GM18951 (cell line): Measurements from ENCODE around the gene USP36.

Source experiments
- POLR2A ChIP-seq: IDR thresholded peaks from 4 replicates; pipeline ENCODE4 v1.6.1; 2011; ENCODE audit warnings: mild to moderate bottlenecking; ENCODE audit not compliant: insufficient read length, insufficient read depth; ENCODE audit errors: extremely low read depth
- in situ Hi-C: fragments of 300-500 bp; cut with MboI; formaldehyde crosslinking; loops from one replicate; pipeline ENCODE4 v1.12.0; 2022; ENCODE audit warnings: low sequenced_read_pairs, mixed read lengths, inconsistent platforms; ENCODE audit not compliant: unreplicated experiment

The USP36 gene

GRCh38 chr17:78803186-78803845 lies 37.3 kb downstream of the USP36 start:
- TF ChIP-seq POLR2A, result no peak
- in situ Hi-C loops, result loop anchor here (25.0 kb wide), 1 partner anchor 291 kb away; no protein-coding TSS in a partner anchor

GRCh38 chr17:78802459-78802858 lies 38.2 kb downstream of the USP36 start:
- in situ Hi-C loops, result loop anchor here (25.0 kb wide), 1 partner anchor 290 kb away; no protein-coding TSS in a partner anchor
- TF ChIP-seq POLR2A, result no peak

- no peak for TF ChIP-seq POLR2A
- in situ Hi-C loops, result loop anchor here (25.0 kb wide), 1 partner anchor 290 kb away; no protein-coding TSS in a partner anchor
These were observed 38.6 kb downstream of the USP36 start for GRCh38 chr17:78802008-78802407.

GRCh38 chr17:78800132-78800931 lies 40.3 kb downstream of the USP36 start:
- in situ Hi-C loops, result loop anchor here (25.0 kb wide), 1 partner anchor 288 kb away; no protein-coding TSS in a partner anchor
- TF ChIP-seq POLR2A, result no peak

GRCh38 chr17:78798695-78799559 lies 41.7 kb downstream of the USP36 start:
- no peak for TF ChIP-seq POLR2A
- in situ Hi-C loops, result no loop called here

GRCh38 chr17:78797691-78798585 lies 42.7 kb downstream of the USP36 start:
- in situ Hi-C loops, result no loop called here
- TF ChIP-seq POLR2A, result no peak

GRCh38 chr17:78797213-78797612 lies 43.4 kb downstream of the USP36 start:
- no peak for TF ChIP-seq POLR2A

GRCh38 chr17:78796517-78796900 lies 44.1 kb downstream of the USP36 start:
- in situ Hi-C loops, result no loop called here
- no peak for TF ChIP-seq POLR2A

More at GRCh38 chr17:78797213-78797612, 43.4 kb downstream of the USP36 start:
- in situ Hi-C loops, result no loop called here

- in situ Hi-C loops, result no loop called here
- TF ChIP-seq POLR2A, result no peak
These were observed 44.6 kb downstream of the USP36 start for GRCh38 chr17:78795861-78796516.

- in situ Hi-C loops, result no loop called here
- TF ChIP-seq POLR2A, result no peak
These were observed 45.6 kb downstream of the USP36 start for GRCh38 chr17:78794864-78795640.

- in situ Hi-C loops, result no loop called here
- no peak for TF ChIP-seq POLR2A
These were observed 46.2 kb downstream of the USP36 start for GRCh38 chr17:78794399-78794798.
